Keratinocyte (primary cell): ENCODE data around the gene DCHS1. TPM values are rescaled to one million over a fixed set of nuclear protein-coding genes. Genes with fewer than 3 reads are reported as not detected.

Experiments used
- DNase-seq: peaks from one replicate; pipeline ENCODE4 v3.0.0-alpha.2; 2011; ENCODE audit warnings: low read depth, missing footprints, low spot score
- FAIRE-seq: peaks from 2 replicates; lab custom pipeline; 2011; peaks lifted over from hg19 to GRCh38; lab: Jason Lieb, UNC
- H2AFZ ChIP-seq: 2 replicates; pipeline ENCODE4 v1.6.0; 2012; ENCODE audit warnings: low read length, control low read depth, inconsistent platforms; ENCODE audit not compliant: control insufficient read depth
- H3K27ac ChIP-seq: 2 replicates; pipeline ENCODE4 v1.5.1; 2011; ENCODE audit warnings: low read length; ENCODE audit not compliant: control insufficient read depth, insufficient read depth
- H3K27me3 ChIP-seq: 3 replicates; pipeline ENCODE4 v1.6.0; 2011; ENCODE audit warnings: low read length; ENCODE audit not compliant: control insufficient read depth, insufficient read depth; ENCODE audit errors: extremely low read depth
- H3K36me3 ChIP-seq, 2 experiments: 2 replicates in 1 of 2; 3 replicates in 1 of 2; pipeline ENCODE4 v1.5.1; 2011; ENCODE audit warnings: low read length in 2 of 2, mild to moderate bottlenecking in 1 of 2; ENCODE audit not compliant: control insufficient read depth in 2 of 2, insufficient read depth in 2 of 2; ENCODE audit errors: extremely low read depth in 1 of 2
- H3K4me1 ChIP-seq: 3 replicates; pipeline ENCODE4 v1.5.1; 2011; ENCODE audit warnings: low read length; ENCODE audit not compliant: control insufficient read depth, insufficient read depth; ENCODE audit errors: extremely low read depth
- H3K4me2 ChIP-seq: 3 replicates; pipeline ENCODE4 v1.6.0; 2011; ENCODE audit warnings: low read depth, low read length; ENCODE audit not compliant: control insufficient read depth, insufficient read depth; ENCODE audit errors: extremely low read depth
- H3K4me3 ChIP-seq, 3 experiments: fragments of 200-600 bp in 1 of 3; sonication (generic) in 1 of 3; 2 replicates in 2 of 3; 3 replicates in 1 of 3; pipeline ENCODE4 v1.5.1; 2011 to 2016; ENCODE audit warnings: low read length in 3 of 3, mild to moderate bottlenecking in 3 of 3, control low read depth in 2 of 3, inconsistent platforms in 1 of 3, low read depth in 1 of 3, mixed read lengths in 1 of 3, mixed run types in 1 of 3, moderate library complexity in 1 of 3; ENCODE audit not compliant: control insufficient read depth in 2 of 3, insufficient read depth in 2 of 3; ENCODE audit errors: extremely low read depth in 1 of 3
- H3K79me2 ChIP-seq: 2 replicates; pipeline ENCODE4 v1.6.0; 2012; ENCODE audit warnings: low read length; ENCODE audit not compliant: control insufficient read depth, insufficient read depth
- H3K9ac ChIP-seq: 3 replicates; pipeline ENCODE4 v1.6.0; 2011; ENCODE audit warnings: low read length; ENCODE audit not compliant: control insufficient read depth, insufficient read depth; ENCODE audit errors: extremely low read depth
- H3K9me1 ChIP-seq: 3 replicates; pipeline ENCODE4 v1.6.0; 2011; ENCODE audit warnings: low read length; ENCODE audit not compliant: control insufficient read depth, insufficient read depth; ENCODE audit errors: extremely low read depth
- H3K9me3 ChIP-seq: 2 replicates; pipeline ENCODE4 v1.5.1; 2012; ENCODE audit warnings: low read depth, low read length; ENCODE audit not compliant: control insufficient read depth
- H4K20me1 ChIP-seq: 3 replicates; pipeline ENCODE4 v1.6.0; 2011; ENCODE audit warnings: low read length; ENCODE audit not compliant: control insufficient read depth, insufficient read depth; ENCODE audit errors: extremely low read depth
- EZH2 ChIP-seq: IDR thresholded peaks from one replicate; pipeline ENCODE4 v1.6.1; 2012; ENCODE audit warnings: inconsistent platforms, mild to moderate bottlenecking, low read length, moderate library complexity
- dilution Hi-C: fragments of 300-500 bp; cut with MboI; formaldehyde crosslinking; loops from one replicate; pipeline ENCODE4 v1.7.0; 2020; ENCODE audit warnings: low sequenced_read_pairs; ENCODE audit not compliant: extremely low pct_ligation_motif_present
- polyA plus RNA-seq, 5 experiments: library from polyadenylated mRNA; depleted of rRNA in 3 of 5; stranded (reverse) in 3 of 5; stranded (forward) in 1 of 5; unstranded in 1 of 5; fragments of >200 nt; gene quantifications; 1 replicate in 1 of 5; 2 replicates in 3 of 5; 3 replicates in 1 of 5; pipeline versions ENCODE4 v1.2.1 to v1.2.3, GENCODE V29; 2011 to 2012; ENCODE audit warnings: missing spikeins in 2 of 5, low read depth in 1 of 5, low replicate concordance in 1 of 5
- TF ChIP-seq, protein P1 (sequence below), 3 experiments: IDR thresholded peaks in 1 of 3; conservative IDR thresholded peaks in 1 of 3; optimal IDR thresholded peaks in 1 of 3; 2 replicates in 2 of 3; 3 replicates in 1 of 3; pipeline versions ENCODE3 to v1.5.1; 2011; ENCODE audit warnings: low read length in 3 of 3, mild to moderate bottlenecking in 3 of 3, moderate library complexity in 2 of 3, control low read depth in 1 of 3, inconsistent platforms in 1 of 3; ENCODE audit not compliant: insufficient read depth in 2 of 3; ENCODE audit errors: extremely low read depth in 1 of 3

The DCHS1 gene
- polyA plus RNA-seq, 1 donor (not counting 4 experiments of a cell fraction or from before 2014, with no cell fraction given): 0.03 TPM

DNA sequence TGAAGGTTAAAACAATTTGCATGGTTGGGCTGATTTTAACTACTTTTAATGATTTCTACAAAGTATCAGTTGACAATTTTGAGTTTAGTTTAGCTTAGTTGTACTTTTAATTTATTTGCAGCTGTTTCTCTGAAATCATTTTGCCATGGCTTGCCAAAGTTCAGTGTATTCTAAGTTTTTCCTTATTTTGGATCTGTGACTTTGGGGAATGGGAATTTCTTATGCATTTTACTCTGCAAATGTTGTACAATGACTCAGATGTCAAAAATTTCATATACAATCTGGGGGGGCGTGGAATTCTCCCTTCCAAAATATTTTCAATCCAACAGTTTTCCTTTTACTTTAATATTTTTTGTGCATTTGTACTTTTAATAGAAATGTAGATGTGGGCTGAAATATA, 8.9 kb upstream of the DCHS1 start:
- TF ChIP-seq EZH2: no peak
- TF ChIP-seq, protein P1, sequence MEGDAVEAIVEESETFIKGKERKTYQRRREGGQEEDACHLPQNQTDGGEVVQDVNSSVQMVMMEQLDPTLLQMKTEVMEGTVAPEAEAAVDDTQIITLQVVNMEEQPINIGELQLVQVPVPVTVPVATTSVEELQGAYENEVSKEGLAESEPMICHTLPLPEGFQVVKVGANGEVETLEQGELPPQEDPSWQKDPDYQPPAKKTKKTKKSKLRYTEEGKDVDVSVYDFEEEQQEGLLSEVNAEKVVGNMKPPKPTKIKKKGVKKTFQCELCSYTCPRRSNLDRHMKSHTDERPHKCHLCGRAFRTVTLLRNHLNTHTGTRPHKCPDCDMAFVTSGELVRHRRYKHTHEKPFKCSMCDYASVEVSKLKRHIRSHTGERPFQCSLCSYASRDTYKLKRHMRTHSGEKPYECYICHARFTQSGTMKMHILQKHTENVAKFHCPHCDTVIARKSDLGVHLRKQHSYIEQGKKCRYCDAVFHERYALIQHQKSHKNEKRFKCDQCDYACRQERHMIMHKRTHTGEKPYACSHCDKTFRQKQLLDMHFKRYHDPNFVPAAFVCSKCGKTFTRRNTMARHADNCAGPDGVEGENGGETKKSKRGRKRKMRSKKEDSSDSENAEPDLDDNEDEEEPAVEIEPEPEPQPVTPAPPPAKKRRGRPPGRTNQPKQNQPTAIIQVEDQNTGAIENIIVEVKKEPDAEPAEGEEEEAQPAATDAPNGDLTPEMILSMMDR (optimal IDR thresholded peaks at IDR 0.05 in 1 of 3, IDR thresholded peaks at IDR 0.05 in 1 of 3, conservative IDR thresholded peaks at IDR 0.05 in 1 of 3; ENCODE audit: extremely low read depth in 1 of 3, insufficient read depth in 2 of 3, low read length in 3 of 3): no peak
- peaks cover 2% of the 10 kb centered on the region for H3K27me3 ChIP-seq
- no peaks in the 10 kb centered on the region for H3K79me2 ChIP-seq
- no peaks in the 10 kb centered on the region for H4K20me1 ChIP-seq
- no peak overlapping the region for H3K4me2 ChIP-seq
- dilution Hi-C loops: no loop called here
- no peak for FAIRE-seq
- H3K9me1 ChIP-seq: no peaks in the 10 kb centered on the region
- no peak overlapping the region for H3K4me3 ChIP-seq
- DNase-seq: no peak
- no peak overlapping the region for H3K27ac ChIP-seq
- no peaks in the 10 kb centered on the region for H3K36me3 ChIP-seq
- H3K9ac ChIP-seq: no peak overlapping the region
- no peak overlapping the region for H2AFZ ChIP-seq
- H3K9me3 ChIP-seq: no peaks in the 10 kb centered on the region
- H3K4me1 ChIP-seq: no peaks in the 10 kb centered on the region

DNA sequence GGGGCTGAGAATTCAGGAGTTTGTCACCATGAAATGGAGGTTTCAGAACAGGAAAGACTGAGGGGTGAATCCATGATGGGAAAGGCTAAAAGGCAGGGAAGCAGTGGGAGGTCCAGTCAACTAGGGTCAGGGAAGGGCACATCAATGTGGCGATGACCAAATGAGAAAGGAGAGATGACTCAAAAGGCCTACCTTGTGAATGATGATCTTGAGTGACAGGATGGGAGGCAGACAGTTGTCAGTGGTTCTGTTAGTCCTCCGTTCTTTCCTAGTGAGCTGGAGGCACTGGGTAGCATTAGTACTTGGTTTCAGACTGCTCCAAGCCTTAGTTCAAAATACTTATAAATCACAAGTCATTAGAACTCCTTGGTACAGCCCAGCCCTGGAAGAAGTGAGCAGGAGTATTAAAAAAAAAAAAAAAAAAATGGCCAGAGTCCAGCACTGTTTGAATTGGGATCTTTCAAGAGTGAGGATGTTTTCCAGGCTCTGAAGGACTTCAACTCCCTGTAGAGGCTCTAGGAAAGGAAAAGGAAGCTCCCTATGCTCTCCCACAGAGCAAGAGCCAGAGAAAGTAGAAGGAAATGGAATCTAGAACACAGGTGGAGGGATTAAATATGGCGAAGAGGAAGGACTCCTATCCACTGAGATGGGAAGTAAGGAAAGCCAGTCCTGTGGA, 8.3 kb upstream of the DCHS1 start:
- no peak overlapping the region for H3K4me3 ChIP-seq
- H3K36me3 ChIP-seq: no peaks in the 10 kb centered on the region
- dilution Hi-C loops: no loop called here
- H3K9ac ChIP-seq: no peak overlapping the region
- DNase-seq: no peak
- H3K27me3 ChIP-seq: peaks cover 4% of the 10 kb centered on the region
- no peaks in the 10 kb centered on the region for H3K9me3 ChIP-seq
- no peak overlapping the region for H3K27ac ChIP-seq
- no peaks in the 10 kb centered on the region for H3K79me2 ChIP-seq
- no peak overlapping the region for H3K4me2 ChIP-seq
- TF ChIP-seq, protein P1 (optimal IDR thresholded peaks at IDR 0.05 in 1 of 3, IDR thresholded peaks at IDR 0.05 in 1 of 3, conservative IDR thresholded peaks at IDR 0.05 in 1 of 3; ENCODE audit: extremely low read depth in 1 of 3, insufficient read depth in 2 of 3, low read length in 3 of 3): no peak
- no peak for TF ChIP-seq EZH2
- H4K20me1 ChIP-seq: no peaks in the 10 kb centered on the region
- FAIRE-seq: no peak
- no peaks in the 10 kb centered on the region for H3K9me1 ChIP-seq
- no peaks in the 10 kb centered on the region for H3K4me1 ChIP-seq
- H2AFZ ChIP-seq: no peak overlapping the region
